Activated CD8-positive, alpha-beta T cell treated with anti-CD3 and anti-CD28 coated beads for 36 hours (primary cell): ENCODE measurements around the gene SHISA5. TPM values are rescaled to one million over a fixed set of nuclear protein-coding genes. Genes with fewer than 3 reads are reported as not detected.

ENCODE experiments used
- ATAC-seq: fragments of 200-7000 bp; cut with Tn5 transposase; one replicate; pipeline ENCODE4 v1.10.0; 2021; ENCODE audit warnings: mild to moderate bottlenecking, moderate library complexity
- CTCF ChIA-PET: fragments of 350-600 bp; sonication (Branson Sonifier 250); formaldehyde crosslinking; loops from one replicate; lab custom pipeline; 2021; ENCODE audit warnings: antibody characterized with exemption; lab: Charles Lee
- POLR2A ChIA-PET: fragments of 350-600 bp; sonication (Branson Sonifier 250); formaldehyde crosslinking; loops from one replicate; lab custom pipeline; 2021; ENCODE audit warnings: antibody characterized with exemption; lab: Charles Lee
- DNase-seq: peaks from one replicate; pipeline ENCODE4 v3.0.0-alpha.2; 2020
- H3K27ac Mint-ChIP-seq: one replicate; pipeline ENCODE4 v1.8.0; 2021; ENCODE audit warnings: mild to moderate bottlenecking, mixed read lengths
- H3K27me3 Mint-ChIP-seq: one replicate; pipeline ENCODE4 v1.8.0; 2021; ENCODE audit warnings: mixed read lengths
- H3K36me3 Mint-ChIP-seq: one replicate; pipeline ENCODE4 v1.8.0; 2021; ENCODE audit warnings: low read depth, mixed read lengths
- H3K4me1 Mint-ChIP-seq: one replicate; pipeline ENCODE4 v1.8.0; 2021; ENCODE audit warnings: low read depth, mixed read lengths
- H3K4me3 Mint-ChIP-seq: one replicate; pipeline ENCODE4 v1.8.0; 2021; ENCODE audit warnings: mild to moderate bottlenecking, moderate library complexity, mixed read lengths
- H3K9me3 Mint-ChIP-seq: one replicate; pipeline ENCODE4 v1.8.0; 2021; ENCODE audit warnings: mixed read lengths
- intact Hi-C: fragments of 100-400 bp; cut with micrococcal nuclease; formaldehyde crosslinking; loops from one replicate; pipeline ENCODE4 v1.10.0; 2022
- total RNA-seq, 2 experiments: library from RNA; stranded (reverse); gene quantifications; one replicate each; pipeline ENCODE4 v1.2.3, GENCODE V29; 2021
- TF ChIP-seq, protein P1 (sequence below): fragments of 200-600 bp; IDR thresholded peaks from one replicate; pipeline ENCODE4 v1.8.0; 2022; ENCODE audit warnings: antibody characterized with exemption, mild to moderate bottlenecking

Gene SHISA5
- total RNA-seq, 2 experiments from 2014 or later, result 65.9 to 71.4 TPM

DNA sequence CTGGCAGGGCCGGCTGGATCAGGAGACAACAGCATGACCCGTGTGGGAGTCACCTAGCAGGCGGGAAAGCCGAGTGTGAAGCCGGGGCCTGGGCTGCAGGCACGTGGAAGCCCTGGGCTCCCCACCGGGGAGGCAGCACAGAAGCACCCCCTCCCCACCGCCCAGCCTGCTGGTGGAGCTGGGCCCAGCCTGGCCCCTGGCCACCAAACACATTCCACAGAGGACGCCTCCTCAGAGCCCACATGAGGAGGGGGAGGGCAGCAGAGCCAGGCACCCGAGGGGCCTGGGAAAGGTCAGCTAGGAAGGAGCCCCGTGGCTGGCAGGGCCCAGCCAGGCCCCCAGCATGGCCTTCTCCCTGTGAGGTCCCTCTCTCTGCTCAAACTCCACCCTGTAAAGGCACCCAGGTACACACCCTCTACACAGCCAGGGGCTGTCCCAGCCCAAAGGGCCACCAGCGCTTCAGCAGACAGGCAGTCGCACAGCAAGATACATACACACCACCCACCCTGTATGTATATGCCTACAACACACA is 78.6 kb downstream of the SHISA5 start:
- ATAC-seq (no peak), DNase-seq (no peak)
- intact Hi-C loops, result no loop called here
- Mint-ChIP-seq H3K4me3 (no peak overlapping the region), H3K27me3 (peaks cover 6% of the 10 kb centered on the region), H3K27ac (no peak overlapping the region), H3K4me1 (peaks cover 4% of the 10 kb centered on the region), H3K36me3 (no peaks in the 10 kb centered on the region), H3K9me3 (no peaks in the 10 kb centered on the region)
- ChIA-PET CTCF (interaction anchor here (1.7 to 3.4 kb wide), 3 partner anchors 10 to 24 kb away, joined by 7 to 17 read pairs (median 16); no protein-coding TSS in a partner anchor), POLR2A (interaction anchor here (1.2 to 1.4 kb wide), 2 partner anchors 14 to 21 kb away, joined by 3 to 6 read pairs; partner anchors contain the start of genes ATRIP, CCDC51 and TMA7)
- TF ChIP-seq, protein P1, sequence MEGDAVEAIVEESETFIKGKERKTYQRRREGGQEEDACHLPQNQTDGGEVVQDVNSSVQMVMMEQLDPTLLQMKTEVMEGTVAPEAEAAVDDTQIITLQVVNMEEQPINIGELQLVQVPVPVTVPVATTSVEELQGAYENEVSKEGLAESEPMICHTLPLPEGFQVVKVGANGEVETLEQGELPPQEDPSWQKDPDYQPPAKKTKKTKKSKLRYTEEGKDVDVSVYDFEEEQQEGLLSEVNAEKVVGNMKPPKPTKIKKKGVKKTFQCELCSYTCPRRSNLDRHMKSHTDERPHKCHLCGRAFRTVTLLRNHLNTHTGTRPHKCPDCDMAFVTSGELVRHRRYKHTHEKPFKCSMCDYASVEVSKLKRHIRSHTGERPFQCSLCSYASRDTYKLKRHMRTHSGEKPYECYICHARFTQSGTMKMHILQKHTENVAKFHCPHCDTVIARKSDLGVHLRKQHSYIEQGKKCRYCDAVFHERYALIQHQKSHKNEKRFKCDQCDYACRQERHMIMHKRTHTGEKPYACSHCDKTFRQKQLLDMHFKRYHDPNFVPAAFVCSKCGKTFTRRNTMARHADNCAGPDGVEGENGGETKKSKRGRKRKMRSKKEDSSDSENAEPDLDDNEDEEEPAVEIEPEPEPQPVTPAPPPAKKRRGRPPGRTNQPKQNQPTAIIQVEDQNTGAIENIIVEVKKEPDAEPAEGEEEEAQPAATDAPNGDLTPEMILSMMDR, result no peak

DNA sequence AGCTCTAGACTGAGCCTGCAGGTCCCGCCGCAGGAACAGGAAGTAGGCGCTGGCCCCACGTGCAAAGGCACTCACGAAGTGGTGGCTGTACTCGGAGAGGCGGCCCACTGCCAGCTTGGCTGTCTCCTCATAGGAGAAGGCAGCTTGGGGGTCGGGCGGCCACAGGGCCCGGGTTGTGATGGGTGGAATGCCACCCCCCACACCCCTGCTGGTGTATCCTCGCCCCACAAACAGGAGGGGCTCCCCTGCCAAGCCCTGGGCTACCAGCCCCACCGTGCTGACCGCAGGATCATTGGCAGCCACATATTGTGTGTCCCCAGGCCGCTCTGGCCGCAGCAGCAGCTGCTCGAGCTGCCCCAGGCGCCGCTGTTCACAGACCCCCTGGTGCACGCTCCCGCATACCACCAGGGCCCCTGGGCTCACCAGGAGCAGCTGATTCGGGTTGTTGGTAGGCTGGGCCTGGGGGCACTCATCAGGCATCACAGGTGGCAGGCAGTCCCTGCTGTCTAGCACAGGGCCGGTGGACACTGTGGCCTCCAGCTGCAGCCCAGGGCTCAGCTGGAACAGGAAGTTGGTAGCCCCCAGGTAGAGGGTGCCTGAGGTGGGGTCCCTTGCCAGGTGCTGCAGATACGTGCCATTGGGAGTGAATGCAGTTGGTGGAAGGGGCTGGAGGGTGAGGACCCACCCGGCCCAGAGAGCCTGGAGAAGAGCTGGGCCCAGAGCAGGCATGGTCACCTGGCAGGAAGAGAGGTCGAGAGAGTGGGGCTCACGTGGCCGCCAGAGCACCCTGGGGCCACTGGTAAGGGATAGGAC is 79.9 kb downstream of the SHISA5 start:
- Mint-ChIP-seq H3K4me3 (no peak overlapping the region), H3K9me3 (no peaks in the 10 kb centered on the region), H3K4me1 (no peaks in the 10 kb centered on the region), H3K27ac (no peak overlapping the region), H3K36me3 (no peaks in the 10 kb centered on the region), H3K27me3 (peaks cover 6% of the 10 kb centered on the region)
- ChIA-PET CTCF (interaction anchor here (0.8 to 3.4 kb wide), 4 partner anchors 12 to 37 kb away, joined by 3 to 16 read pairs (median 5); no protein-coding TSS in a partner anchor), POLR2A (interaction anchor here (0.6 to 0.8 kb wide), 2 partner anchors 12 to 41 kb away, joined by 3 read pairs; no protein-coding TSS in a partner anchor)
- intact Hi-C loops, result no loop called here
- DNase-seq, result no peak
- TF ChIP-seq, protein P1, result no peak
- ATAC-seq, result no peak

DNA sequence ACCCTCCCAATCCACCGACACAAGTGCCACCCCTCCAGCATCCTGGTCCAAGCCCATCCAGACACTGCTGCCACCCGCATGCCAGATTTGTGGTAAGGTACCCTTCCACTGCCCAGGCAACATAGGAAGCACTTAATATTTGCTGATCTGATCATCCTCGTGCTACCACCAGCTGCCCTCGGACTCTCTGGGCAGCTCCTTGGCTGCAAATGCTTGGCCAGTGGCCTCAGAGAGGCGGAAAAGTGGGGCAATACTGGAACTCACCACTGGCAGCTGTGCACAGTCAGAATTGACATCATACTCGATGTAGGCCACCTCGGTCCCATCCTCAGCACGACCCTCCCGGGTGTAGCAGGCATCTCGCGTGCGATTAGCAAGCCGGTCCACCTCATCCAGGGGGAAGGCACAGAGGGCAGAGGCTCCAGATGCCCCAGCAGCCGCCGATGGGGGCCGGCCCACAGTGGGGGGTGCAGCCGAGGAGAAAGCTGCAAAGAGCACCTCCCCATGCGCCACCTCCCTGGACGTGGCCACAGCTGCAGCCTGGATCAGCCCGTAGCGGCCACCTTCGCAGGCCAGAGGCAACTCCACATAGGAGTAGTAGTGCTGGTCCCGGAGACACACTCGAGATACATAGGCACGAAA is 80.6 kb downstream of the SHISA5 start:
- Mint-ChIP-seq H3K27me3 (peaks cover 6% of the 10 kb centered on the region), H3K4me3 (no peak overlapping the region), H3K9me3 (no peaks in the 10 kb centered on the region), H3K36me3 (no peaks in the 10 kb centered on the region), H3K4me1 (no peaks in the 10 kb centered on the region), H3K27ac (no peak overlapping the region)
- DNase-seq (no peak), ATAC-seq (no peak)
- TF ChIP-seq, protein P1, result no peak
- intact Hi-C loops, result no loop called here
- ChIA-PET POLR2A (interaction anchor here (0.6 to 1.5 kb wide), 3 partner anchors 13 to 155 kb away, joined by 3 read pairs; no protein-coding TSS in a partner anchor), CTCF (interaction anchor here (1.2 to 3.4 kb wide), 5 partner anchors 9 to 36 kb away, joined by 3 to 18 read pairs (median 7); no protein-coding TSS in a partner anchor)

DNA sequence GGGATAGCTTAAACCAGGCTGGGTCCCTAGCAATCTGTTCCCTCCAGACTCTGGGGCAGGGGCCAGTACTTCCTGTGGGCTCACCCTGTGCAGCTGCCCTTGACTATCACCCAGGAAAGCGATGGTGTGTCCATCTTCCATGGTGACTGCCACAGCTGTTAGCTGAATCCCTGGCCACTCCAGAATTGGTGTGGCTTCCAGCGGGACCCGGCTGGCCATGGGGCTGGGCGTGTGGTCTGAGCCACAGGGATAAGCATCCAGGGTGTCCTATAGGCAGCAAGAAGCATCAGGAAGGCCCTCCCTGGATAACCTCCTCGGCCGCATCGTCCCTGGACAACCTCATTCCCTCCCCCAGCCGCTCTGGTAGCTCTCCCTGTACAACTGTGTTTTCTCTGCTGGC is 81.3 kb downstream of the SHISA5 start:
- Mint-ChIP-seq H3K4me1 (no peaks in the 10 kb centered on the region), H3K27ac (no peak overlapping the region), H3K9me3 (no peaks in the 10 kb centered on the region), H3K36me3 (no peaks in the 10 kb centered on the region), H3K4me3 (no peak overlapping the region), H3K27me3 (no peaks in the 10 kb centered on the region)
- intact Hi-C loops, result no loop called here
- ChIA-PET POLR2A (interaction anchor here (1.0 to 1.5 kb wide), 2 partner anchors 17 to 155 kb away, joined by 3 read pairs; no protein-coding TSS in a partner anchor), CTCF (interaction anchor here (0.8 to 3.4 kb wide), 4 partner anchors 10 to 145 kb away, joined by 3 to 18 read pairs (median 10); no protein-coding TSS in a partner anchor)
- TF ChIP-seq, protein P1, result no peak
- ATAC-seq (no peak), DNase-seq (no peak)
